HG03066 (cell line): Measurements from ENCODE around the gene RAC2.

Experiments
- ATAC-seq: cut with Tn5 transposase; IDR thresholded peaks from one replicate; pipeline ENCODE4 v1.9.1; 2021; ENCODE audit warnings: low read depth; ENCODE audit not compliant: unreplicated experiment

The RAC2 gene

DNA sequence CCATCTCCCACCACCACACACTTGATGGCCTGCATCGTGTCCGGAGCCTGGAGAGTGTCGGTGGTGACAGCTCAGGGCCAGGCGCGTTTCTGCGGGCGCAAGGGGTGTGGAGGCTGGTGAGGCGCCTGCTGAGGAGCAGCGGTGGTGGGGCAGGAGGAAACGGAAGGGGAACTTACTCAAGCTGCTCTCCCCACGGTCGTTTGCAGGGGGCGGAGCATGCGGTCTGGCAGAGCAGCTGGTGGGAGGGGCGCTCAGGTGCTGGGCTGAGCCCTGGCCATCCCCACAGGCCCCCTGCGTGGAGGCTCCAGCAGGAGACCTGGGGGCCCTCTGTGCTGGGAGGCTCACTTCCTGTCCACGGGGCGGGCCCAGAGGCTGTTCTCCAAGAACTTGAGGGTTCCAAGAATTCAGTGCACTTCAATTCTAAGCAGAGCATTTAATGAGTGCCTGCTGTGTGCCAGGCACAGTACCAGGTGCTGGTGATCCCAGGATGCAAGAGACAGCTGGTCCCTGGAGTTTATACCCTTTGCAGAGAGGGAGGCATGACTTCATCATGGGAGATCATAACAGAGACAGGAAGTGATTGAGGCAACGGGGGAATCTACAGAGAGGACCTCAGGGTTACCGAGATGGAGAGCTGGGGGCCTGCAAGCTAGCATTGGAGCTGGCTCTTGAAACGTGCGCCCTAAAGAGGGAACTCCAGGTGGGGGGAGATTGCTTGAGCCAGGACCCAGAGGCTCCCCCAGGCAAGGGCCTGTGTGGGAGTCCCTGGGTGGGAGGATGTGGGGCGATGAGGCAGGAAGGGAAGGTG, at the start of gene RAC2:
TSS of gene RAC2 (minus strand) at position 156 of the 808 bp plus-strand sequence. CDS start at position 35, 121 bp downstream.
- peak; percentile 45 for ATAC-seq

DNA sequence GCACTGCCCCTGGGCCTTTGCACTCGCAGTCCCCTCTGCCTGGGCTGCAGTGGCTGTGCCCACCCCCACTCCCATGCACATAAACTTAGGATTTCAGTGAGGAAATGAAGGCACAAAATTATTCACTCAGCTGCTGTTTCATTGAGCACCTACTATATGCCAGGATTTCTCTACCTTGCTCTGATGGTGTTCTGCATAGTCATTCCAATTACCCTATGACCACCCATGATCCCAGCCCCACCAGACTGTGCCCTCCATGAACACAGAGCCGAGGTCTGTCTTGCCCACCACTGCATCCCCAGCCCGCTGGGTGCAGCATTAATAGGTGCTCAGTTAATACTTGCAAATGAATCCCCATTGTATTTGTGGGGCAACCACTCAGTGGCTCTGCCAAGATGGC, 49.1 kb upstream of the RAC2 start:
- ATAC-seq, result no peak

GRCh38 chr22:37292641-37293040, 48.6 kb upstream of the RAC2 start:
- ATAC-seq, result no peak

- ATAC-seq, result no peak
Observed at GRCh38 chr22:37291559-37292298, 47.7 kb upstream of the RAC2 start.

GRCh38 chr22:37290737-37291136, 46.7 kb upstream of the RAC2 start:
- ATAC-seq, result no peak

DNA sequence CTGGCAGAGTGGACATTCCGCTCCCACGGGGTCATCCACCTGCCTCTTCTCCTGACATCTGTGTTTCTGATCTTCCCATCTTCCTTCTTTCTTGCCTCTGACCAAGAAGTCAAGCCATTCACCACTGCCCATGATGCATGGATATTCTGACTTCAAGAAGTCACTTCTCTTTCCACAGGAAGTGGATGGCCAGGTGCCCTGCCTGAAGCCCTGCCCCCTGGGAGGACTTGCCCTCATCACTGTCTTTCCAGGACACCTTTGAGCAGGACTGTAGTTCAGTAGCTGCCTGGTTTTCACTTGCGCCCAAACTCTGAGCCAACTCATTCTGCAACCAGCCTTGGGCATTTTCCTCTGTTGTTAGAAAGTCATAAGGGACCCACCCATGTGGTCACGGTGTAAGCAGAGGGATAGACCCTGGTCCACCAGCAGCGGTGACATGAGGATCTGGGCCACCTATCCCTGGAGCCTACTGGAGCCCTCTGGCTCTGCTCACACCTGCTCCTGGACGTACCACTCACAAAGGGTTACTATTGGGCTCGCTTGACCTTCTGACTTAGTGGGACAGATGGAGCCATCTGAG, 45.2 kb upstream of the RAC2 start:
- ATAC-seq, result no peak

GRCh38 chr22:37288521-37288920, 44.5 kb upstream of the RAC2 start:
- no peak for ATAC-seq

- no peak for ATAC-seq
Observed at GRCh38 chr22:37287550-37287951, 43.5 kb upstream of the RAC2 start.

DNA sequence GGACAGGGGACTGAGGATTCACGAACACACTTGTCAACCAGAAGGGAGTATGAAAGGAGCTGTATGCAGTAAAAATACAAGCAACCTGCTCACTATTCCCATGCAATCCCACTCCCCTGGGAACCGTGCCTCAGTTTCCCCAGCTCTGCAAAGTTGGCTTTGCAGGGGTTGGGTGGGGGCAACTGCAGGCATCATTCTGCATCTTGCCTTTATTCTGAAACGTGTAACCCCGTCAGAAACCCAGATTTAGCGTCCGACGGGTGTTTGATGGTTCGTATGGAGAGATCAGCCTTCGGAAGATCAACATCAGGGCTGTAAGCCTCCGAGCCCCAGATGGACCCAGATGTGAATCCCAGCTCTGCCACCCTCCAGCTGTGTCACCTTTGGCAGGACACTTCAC, 41.9 kb upstream of the RAC2 start:
- no peak for ATAC-seq

DNA sequence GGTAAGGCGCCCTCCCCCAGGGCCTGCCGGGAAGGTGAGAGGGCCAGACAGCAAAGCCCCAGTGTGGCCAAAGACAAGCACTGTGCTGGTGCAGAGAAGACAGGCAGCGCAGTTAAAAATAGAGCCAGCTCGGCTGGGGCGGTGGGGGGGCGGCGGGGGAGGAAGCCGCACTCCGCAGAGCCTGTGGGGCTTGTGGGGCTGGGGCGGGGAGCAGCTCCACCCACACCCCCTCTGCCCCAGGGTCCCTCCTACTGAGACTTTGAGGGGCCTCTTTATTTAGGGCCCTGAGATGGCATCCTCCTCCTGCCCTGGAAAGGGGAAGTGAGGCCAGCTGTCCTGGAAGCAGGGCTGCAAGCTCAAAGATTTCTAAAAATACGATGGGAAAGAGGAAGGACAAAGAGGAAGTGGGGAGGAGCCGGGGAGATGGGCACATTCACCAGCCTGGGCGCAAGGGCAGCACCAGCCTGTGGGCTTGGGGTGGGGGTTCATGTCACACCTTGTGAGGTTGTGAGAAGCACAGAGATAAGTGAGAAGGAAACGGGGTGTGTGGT, 40.8 kb upstream of the RAC2 start:
- ATAC-seq, result no peak

GRCh38 chr22:37284126-37284804, 40.2 kb upstream of the RAC2 start:
- ATAC-seq, result no peak

DNA sequence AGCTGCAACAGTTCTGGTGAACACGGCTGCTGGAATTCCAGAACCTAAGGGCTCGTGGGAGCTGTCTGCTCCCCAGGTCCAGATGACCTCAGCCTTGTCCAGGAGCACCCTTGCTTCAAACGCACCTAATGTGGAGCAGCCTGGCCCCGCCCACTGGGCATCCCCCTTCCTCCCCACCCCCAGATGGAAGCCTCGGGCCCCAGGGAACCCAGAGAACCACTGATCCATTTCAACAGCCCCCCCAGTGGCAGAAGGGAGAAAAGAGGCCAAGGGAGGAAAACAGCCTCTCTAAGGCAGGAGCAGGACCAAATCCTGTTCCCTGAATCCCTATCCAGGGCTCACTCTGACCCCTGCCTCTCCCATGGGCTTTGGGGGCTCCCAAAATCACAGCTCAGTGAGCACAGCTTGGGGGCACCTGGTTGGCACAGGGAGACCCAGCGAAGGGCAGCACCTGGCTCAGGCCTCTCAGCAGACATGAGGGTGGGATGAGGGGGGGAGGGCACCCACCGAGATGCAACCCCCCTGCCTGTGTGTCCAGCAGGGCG, 39.4 kb upstream of the RAC2 start:
- ATAC-seq, result no peak

DNA sequence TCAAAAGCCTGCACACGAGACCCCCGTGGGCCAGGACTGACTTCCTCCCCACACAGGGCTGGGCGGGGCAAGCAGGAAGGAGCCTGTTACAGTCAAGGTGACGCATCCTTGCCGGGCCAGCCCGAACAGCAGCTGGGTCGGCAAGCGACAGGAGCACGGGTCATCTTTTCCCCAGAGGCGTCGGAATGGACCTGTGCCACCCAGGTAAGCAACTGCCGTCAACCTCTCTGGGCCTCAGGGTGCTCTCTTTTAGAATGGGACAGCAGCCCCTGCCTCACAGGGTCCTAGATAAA, 38.3 kb upstream of the RAC2 start, which contains the start of gene CYTH4:
TSS of gene CYTH4 (plus strand) at position 124 of the 293 bp plus-strand sequence. CDS start at position 186, 62 bp downstream.
- no peak for ATAC-seq

- ATAC-seq, result no peak
Observed at GRCh38 chr22:37281646-37282384, 37.7 kb upstream of the RAC2 start.

DNA sequence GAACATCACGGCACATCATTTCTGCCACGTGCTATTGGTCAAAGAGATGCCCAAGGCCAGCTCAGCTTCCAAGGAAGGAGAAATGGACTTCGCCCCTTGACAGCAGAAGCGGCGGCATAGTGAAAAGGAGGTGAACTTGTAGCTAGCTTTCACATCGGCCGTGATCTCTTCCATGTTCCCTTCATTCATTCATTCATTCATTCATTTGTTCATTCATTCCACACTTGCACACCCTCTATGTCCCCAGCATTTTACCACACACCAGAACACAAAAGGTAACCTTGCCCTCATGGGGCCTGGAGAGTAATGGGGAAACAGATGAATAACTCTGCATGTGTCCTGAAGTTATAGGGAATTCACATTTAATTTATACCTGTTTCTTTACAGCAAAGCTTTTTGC, 37.1 kb upstream of the RAC2 start:
- no peak for ATAC-seq

DNA sequence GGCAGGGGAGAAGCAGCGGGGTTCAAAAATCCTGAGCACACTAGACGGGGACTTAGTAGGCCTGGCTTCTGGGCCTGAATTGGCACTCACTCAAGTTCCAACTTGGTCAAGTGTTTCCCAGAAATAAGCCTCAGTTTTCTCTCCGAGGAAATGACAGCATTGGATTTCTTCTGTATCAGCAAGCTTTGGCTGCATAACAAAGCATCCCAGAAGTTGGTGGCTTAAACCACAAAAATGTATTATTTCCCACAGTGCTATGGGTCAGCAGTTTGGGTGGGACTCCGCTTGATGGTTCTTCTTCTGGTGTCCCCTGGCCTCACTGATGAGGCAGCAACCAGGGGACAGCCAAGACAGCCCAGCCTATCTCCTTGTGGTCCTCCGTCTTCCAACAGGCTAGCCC, 36.6 kb upstream of the RAC2 start:
- ATAC-seq, result no peak

DNA sequence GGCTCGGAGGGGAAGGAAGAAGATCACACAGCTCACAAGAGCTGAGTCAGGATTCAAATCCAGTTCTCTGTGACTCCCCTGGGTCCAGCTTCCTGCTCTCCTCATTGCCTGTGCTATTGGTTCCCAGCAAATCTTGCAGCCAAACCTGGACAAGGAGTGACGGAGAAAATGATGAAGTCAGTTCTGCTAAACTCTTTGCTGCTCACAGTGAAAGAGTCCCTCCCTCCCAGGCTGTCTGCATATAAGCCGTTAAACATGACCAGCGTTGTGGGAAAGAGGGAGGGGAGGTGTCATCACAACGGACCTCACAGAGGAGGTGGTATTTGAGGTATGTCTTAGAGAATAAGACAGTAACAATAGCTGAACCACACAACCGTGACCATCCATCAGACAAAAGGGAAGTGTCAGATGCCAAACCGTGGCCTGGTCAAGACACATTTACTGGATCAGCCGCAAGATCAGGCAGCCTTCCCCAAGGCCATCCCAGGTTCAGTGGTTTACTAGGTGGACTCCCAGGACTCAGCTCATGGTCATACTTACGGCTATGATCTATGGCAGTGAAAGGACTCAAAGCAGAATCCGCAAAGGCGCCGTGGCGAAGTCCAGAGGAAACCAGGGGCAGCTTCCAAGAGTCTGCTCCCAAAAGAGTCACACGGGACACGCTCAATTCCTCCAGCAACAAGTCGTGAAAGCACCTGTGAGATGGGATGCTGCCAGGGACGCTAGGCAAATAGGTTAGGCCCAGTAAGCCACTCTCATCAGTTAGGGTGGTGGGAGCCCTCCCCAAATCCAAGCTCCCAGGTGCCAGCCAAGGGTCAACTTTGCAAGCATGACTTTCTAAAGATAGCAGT, 35.5 kb upstream of the RAC2 start:
- ATAC-seq, result no peak

GRCh38 chr22:37278261-37278660, 34.2 kb upstream of the RAC2 start:
- no peak for ATAC-seq

GRCh38 chr22:37277384-37277783, 33.3 kb upstream of the RAC2 start:
- ATAC-seq, result no peak
